ENCODE data around the gene MLLT10.
"Not testable (repeated sequence)": the region's sequence is repeated elsewhere in the genome, so short reads cannot be mapped to it uniquely, and the experiment has no call there.

The MLLT10 gene

DNA sequence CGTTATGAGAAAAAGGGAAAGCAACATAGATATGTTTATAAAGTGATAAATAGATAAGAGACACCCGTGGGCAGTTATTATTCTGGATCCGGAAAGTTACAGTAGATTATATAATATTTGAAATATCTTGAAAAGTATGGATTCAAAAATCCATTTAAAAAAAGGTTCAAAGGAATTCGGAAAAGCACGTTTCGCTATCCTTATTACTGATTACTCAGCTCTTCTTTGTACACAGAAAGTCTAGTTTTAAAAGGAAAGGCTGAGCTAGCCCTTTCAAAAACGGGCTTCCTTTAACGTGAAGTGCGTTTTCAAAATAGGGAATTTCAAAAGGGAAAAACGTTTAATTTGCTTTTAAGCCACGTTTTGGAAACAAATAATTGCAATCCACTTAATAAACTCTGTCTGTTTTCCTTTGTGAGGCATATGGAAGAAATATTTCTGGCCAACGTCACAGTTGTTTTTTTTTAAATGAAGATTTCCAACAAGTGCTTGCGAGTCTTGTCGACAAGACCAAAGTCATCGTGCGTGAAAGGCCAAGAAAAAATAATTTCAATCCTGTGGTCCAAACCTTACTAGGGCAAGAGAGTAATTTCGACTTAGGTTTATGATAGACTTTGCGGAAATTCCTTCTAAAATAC is 6.3 kb upstream of the MLLT10 start:
- DNase-seq (ENCODE audit: low read depth in 1 of 2, low spot score in 1 of 2), result no peak

DNA sequence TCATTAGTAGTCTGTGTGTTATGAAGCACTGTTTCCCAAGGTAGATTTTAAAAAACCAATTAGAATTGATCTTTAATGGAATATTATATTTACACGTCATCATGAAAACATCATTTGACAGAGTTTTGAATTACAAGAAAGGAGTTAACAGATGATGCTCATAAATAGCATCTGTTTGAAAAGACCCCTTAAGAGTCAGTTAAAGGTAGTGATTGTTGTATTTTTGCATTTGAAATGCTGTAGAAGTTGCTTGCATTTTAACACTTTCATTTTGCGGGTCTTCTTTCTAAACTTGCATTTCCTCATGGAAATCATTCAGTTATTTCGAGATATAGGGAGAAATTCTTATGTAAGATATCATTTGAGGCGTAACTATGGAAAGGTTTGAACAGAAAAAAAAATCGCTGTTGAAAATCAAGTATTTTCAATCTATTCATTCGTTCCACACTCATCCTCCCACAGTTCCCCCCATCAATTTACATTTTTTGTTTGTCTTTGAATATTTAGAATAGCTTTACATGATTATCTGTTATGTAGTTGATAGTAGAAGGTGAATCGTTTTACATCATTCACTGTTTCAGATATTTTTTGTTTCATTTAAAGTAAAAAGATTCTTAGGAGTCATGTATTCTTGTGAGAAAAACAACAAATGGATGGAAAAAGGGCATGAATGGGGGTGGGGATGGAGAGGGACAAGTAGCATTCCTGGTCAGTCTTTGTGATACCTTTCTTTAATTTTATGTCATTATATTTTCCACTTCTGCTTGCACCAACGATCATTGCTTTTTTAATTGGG is 5.6 kb upstream of the MLLT10 start:
- DNase-seq (ENCODE audit: low read depth in 1 of 2, low spot score in 1 of 2), result no peak

DNA sequence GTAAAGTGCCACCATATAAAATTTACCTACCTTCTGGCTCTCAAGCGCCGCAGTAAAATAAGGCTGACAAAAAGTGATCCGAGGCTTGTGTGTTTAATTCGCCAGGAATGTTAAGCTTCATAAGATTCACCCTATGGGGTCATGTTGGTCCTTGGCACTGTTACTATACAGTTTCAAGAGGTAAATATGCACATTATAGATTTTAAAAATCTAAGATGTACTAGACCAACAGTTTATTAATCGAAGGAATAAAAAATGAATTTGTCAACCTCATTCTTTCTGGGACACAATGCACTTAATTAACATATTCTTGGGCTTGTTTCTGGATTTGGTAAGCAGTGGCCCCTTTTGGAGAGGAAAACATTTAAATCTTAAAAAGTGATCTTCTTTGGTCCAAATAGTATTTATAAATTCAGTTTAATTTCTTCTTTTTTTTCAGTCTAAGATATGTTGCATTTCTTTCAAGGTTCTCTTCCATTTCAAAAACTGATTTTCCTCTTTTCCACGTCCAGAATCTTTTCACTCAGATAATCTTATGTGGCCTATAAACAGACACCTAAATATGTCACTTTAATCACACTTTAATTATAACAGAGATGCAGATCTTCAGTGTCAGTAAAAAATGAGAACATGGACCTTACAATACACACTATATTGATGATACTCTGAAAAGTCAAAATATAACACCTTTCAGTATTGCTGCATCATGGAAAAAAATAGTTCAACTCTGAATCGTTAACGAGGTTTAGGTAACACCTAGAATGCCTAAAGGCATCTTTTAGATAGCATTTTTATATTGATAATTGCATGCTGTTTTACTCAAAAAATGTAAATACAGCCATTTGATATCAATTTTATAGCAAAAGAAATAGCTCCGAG is 4.8 kb upstream of the MLLT10 start:
- no peak for DNase-seq (ENCODE audit: low read depth in 1 of 2, low spot score in 1 of 2)

GRCh38 chr10:21530168-21530567 is 3.9 kb upstream of the MLLT10 start:
- no peak for DNase-seq (ENCODE audit: low read depth in 1 of 2, low spot score in 1 of 2)

DNA sequence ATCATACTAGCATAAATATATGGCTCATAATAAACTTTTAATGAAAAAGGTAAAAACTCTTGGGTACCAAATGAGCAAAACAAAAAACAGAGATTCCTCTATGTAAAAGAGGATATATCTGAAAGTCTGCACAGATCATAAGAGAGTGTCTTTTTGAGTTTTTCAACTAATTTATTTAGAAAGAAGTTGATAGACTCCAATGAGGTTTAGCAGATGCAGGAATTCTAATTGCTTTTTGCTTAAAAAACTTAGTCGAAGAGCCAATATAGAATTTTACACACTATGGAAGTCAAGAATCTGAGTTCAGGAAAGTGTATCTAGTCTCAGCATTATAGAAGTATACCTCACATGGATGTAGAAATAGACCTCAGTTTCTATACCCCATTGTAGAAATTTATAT is 3.4 kb upstream of the MLLT10 start:
- DNase-seq (ENCODE audit: low read depth in 1 of 2, low spot score in 1 of 2), result no peak

DNA sequence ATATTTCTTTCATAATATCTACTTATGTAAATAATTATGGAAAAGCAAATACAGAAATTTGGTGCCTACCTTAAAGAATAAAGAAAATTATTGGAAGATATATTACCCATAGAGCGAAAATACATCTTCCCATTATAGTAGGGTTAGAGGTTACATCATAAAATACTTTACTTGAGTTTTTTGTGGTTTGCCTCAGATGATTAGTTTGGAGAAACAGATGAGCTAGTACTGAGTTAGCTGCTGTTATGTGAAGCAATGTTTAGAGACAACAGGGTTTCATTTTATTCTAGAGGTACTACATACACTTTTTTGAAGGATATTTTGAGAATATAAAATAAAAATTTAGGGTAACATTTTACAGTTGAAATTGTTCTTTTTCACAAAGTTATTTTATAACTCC is 2.9 kb upstream of the MLLT10 start:
- no peak for DNase-seq (ENCODE audit: low read depth in 1 of 2, low spot score in 1 of 2)

- DNase-seq (ENCODE audit: low read depth in 1 of 2, low spot score in 1 of 2), result no peak
Observed at GRCh38 chr10:21532694-21533466, 1.2 kb upstream of the MLLT10 start.

GRCh38 chr10:21534280-21534586 is 201 bp downstream of the MLLT10 start:
- DNase-seq (ENCODE audit: low read depth in 1 of 2, low spot score in 1 of 2), result no peak

GRCh38 chr10:21534604-21535493 is 817 bp downstream of the MLLT10 start:
- DNase-seq (ENCODE audit: low read depth in 1 of 2, low spot score in 1 of 2), result peak; percentile 16 to 26

DNA sequence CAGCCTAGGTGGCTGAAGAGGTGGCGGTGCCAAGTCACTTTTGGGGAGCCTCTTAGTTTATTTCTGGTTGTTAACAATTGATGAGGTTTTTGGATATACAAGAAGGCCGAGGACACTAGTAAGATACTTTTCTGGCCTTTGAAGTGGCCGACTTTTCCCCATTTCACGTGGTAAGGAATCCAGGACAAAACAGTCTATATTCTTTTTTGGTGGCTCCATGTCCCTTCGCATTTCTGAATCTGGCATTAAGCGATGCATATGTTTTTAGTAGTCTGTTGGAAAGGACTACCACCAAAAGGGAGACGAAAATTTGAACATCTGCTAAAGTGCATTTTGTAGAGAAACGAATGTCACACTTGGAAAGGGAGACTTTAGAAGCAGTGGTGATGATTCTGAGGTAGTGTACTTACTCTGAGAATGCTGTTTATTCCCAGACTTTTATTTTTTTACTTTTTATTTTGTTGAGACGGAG is 1.5 kb downstream of the MLLT10 start:
- no peak for DNase-seq (ENCODE audit: low read depth in 1 of 2, low spot score in 1 of 2)

DNA sequence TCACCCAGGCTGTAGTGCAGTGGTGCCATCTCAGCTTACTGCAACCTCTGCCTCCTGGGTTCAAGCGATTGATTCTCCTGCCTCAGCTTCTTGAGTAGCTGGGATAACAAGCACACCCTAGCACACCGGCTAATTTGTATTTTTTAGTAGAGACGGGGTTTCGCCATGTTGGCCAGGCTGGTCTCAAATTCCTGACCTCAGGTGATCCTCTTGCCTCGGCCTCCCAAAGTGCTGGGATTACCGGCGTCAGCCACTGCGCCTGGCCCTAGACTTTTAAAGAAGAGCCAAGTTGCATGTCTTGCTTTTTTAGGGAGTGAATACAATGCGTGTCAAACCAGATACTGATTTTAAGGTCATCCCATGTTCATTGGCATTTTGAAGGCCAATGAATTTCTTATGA is 1.9 kb downstream of the MLLT10 start:
- not testable (repeated sequence) for DNase-seq (ENCODE audit: low read depth in 1 of 2, low spot score in 1 of 2)

DNA sequence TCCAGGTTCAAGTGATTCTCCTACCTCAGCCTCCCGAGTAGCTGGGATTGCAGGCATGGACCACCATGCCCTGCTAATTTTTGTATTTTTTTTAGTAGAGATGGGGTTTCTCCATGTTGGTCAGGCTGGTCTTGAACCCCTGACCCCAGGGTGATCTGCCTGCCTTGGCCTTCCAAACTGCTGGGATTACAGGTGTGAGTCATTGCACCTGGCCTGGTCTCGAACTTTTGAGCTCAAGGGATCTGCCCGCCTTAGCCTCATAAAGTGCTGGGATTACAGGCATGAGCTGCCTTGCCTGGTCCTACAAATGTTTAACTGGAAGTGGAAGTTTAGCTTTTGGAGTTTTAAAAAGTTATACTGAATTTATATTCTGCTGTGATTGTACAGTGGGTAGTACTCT is 2.8 kb downstream of the MLLT10 start:
- no peak for DNase-seq (ENCODE audit: low read depth in 1 of 2, low spot score in 1 of 2)

DNA sequence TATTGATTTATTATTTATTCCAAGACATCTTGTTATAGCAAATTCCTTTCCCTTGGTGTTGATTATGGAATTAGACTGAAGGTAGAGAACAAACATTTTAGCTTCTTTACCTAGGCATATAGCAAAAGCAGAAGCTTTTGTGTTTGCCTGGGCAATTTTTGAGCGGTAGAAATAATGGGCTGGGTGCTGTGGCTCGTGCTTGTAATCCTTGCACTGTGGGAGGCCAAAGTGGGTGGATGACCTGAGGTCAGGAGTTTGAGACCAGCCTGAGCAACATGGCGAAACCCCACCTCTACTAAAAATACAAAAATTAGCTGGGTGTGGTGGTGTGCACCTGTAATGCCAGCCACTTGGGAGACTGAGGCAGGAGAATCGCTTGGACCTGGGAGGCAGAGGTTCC is 6.7 kb downstream of the MLLT10 start:
- not testable (repeated sequence) for DNase-seq (ENCODE audit: low read depth in 1 of 2, low spot score in 1 of 2)

DNA sequence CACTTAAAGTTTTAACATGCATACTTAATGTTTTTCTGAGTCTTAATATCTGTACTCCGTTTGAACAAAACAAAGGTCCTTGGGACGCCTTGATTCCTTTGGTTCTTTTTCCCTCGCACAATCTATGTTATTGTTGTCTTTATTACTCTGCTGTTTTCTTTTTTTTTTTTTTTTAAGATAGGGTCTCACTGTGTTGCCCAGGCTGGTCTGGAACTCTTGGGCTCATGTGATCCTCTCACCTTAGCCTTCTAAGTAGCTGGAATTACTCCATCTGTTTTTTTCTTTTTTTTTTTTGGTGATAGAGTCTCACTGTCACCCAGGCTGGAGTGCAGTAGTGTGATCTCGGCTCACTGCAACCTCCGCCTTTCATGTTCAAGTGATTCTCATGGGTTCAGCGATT is 13.2 kb downstream of the MLLT10 start:
- DNase-seq (ENCODE audit: low read depth in 1 of 2, low spot score in 1 of 2), result no peak

GRCh38 chr10:21552638-21553037 is 18.6 kb downstream of the MLLT10 start:
- no peak for DNase-seq (ENCODE audit: low read depth in 1 of 2, low spot score in 1 of 2)

DNA sequence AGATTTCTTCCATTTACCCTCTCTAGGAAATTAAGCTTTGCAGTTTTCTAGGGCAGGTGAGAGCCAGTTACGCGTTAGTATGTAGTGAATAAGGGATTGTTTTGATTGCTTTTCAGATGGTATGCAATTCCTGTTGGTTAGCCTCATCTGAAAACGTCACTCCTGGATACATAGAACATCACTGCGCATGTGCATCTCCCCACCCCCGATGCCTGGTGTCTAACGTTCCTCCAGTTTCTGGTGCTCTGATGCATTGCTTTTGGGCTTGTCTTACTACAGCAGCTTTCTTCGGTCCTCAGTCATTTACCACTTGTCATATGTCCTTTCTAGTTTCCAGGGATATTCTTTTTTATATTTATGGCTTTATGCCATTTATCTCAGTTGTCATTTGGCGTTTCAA is 22.5 kb downstream of the MLLT10 start:
- no peak for DNase-seq (ENCODE audit: low read depth in 1 of 2, low spot score in 1 of 2)

- not testable (repeated sequence) for DNase-seq (ENCODE audit: low read depth in 1 of 2, low spot score in 1 of 2)
Observed at GRCh38 chr10:21558984-21559383, 25.0 kb downstream of the MLLT10 start.

GRCh38 chr10:21570761-21571521 is 36.9 kb downstream of the MLLT10 start:
- DNase-seq (ENCODE audit: low read depth in 1 of 2, low spot score in 1 of 2), result no peak

DNA sequence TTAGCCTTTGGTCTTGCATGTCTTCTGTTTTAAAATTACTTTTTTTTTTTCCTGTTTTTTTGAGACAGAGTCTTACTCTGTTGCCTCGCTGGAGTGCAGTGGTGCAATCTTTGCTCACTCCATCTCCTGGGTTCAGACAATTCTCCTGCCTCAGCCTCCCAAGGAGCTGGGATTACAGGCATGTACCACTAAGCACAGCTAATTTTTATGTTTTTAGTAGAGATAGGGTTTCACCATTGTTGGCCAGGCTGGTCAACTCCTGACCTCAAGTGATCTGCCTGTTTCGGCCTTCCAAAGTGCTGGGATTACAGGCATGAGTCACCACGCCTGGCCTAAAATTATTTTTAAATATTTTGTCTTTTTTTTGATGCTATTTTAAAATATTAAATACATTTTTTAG is 38.5 kb downstream of the MLLT10 start:
- no peak for DNase-seq (ENCODE audit: low read depth in 1 of 2, low spot score in 1 of 2)

All from stimulated activated CD4-positive, alpha-beta T cell treated with anti-CD3 and anti-CD28 coated beads, Interleukin-15, amount 100 ng/mL, for 1 hour (primary cell).